AG09309 (cell line): Measurements from ENCODE around the gene SNRPE.

Experiments used
- DNase-seq: peaks from one replicate; pipeline ENCODE4 v3.0.0-alpha.2; 2010; ENCODE audit warnings: low read depth
- H3K4me3 ChIP-seq: 2 replicates; pipeline ENCODE4 v1.5.1; 2011; ENCODE audit warnings: mild to moderate bottlenecking, low read depth, low read length, moderate library complexity; ENCODE audit not compliant: control insufficient read depth
- CTCF ChIP-seq: IDR thresholded peaks from 2 replicates; pipeline ENCODE4 v1.5.1; 2011; ENCODE audit warnings: mild to moderate bottlenecking, low read depth, low read length, inconsistent platforms; ENCODE audit not compliant: insufficient read depth, control insufficient read depth; ENCODE audit errors: missing control alignments

The SNRPE gene

GRCh38 chr1:203873094-203873493, 11.7 kb downstream of the SNRPE start:
- TF ChIP-seq CTCF: no peak
- DNase-seq: no peak
- no peak overlapping the region for H3K4me3 ChIP-seq

GRCh38 chr1:203878422-203878821, 17.0 kb downstream of the SNRPE start:
- no peak for TF ChIP-seq CTCF
- no peak overlapping the region for H3K4me3 ChIP-seq
- no peak for DNase-seq

- no peak overlapping the region for H3K4me3 ChIP-seq
- TF ChIP-seq CTCF: no peak
- no peak for DNase-seq
Measured at GRCh38 chr1:203880606-203881005, 19.2 kb downstream of the SNRPE start.

GRCh38 chr1:203888807-203889251, 27.4 kb downstream of the SNRPE start:
- DNase-seq: peak; percentile 32
- H3K4me3 ChIP-seq: no peak overlapping the region
- no peak for TF ChIP-seq CTCF

- no peak for TF ChIP-seq CTCF
- no peak overlapping the region for H3K4me3 ChIP-seq
- no peak for DNase-seq
Measured at GRCh38 chr1:203891950-203892349, 30.6 kb downstream of the SNRPE start.

GRCh38 chr1:203898458-203899352, 37.3 kb downstream of the SNRPE start:
- TF ChIP-seq CTCF: no peak
- no peak overlapping the region for H3K4me3 ChIP-seq

More at GRCh38 chr1:203898458-203899352, 37.3 kb downstream of the SNRPE start:
- DNase-seq: no peak
